HEK293 (cell line): ENCODE data around the gene MRPL14.

Experiments
- CTCF ChIA-PET: fragments of 350-600 bp; formaldehyde crosslinking; extraction: SDS; loops from one replicate; lab custom pipeline; 2021; ENCODE audit warnings: antibody characterized with exemption; lab: Yijun Ruan, JAX
- POLR2A ChIA-PET: fragments of 300-600 bp; formaldehyde crosslinking; extraction: SDS; loops from one replicate; lab custom pipeline; 2020; ENCODE audit warnings: antibody characterized with exemption, inconsistent platforms; lab: Yijun Ruan, JAX
- H3K27ac ChIP-seq: fragments of 200-500 bp; sonication (Bioruptor generic); 2 replicates; pipeline ENCODE4 v1.5.1; 2014; ENCODE audit warnings: low read depth, low read length, control low read depth, inconsistent platforms; ENCODE audit errors: extremely low read depth
- H3K36me3 ChIP-seq, 2 experiments: fragments of 200-500 bp in 1 of 2; sonication (Bioruptor generic) in 1 of 2; 1 replicate in 1 of 2; 2 replicates in 1 of 2; pipeline ENCODE4 v1.5.1; 2014 to 2017; ENCODE audit warnings: inconsistent platforms in 2 of 2, low read length in 2 of 2; ENCODE audit not compliant: control insufficient read depth in 2 of 2, insufficient read depth in 1 of 2
- H3K4me1 ChIP-seq: fragments of 200-500 bp; sonication (Bioruptor generic); 2 replicates; pipeline ENCODE4 v1.5.1; 2014; ENCODE audit warnings: mild to moderate bottlenecking, low read length, inconsistent platforms; ENCODE audit not compliant: control insufficient read depth, insufficient read depth
- H3K4me3 ChIP-seq: 2 replicates; pipeline ENCODE4 v1.5.1; 2011; ENCODE audit warnings: low read depth, mild to moderate bottlenecking, control low read depth, low read length, moderate library complexity
- H3K9me3 ChIP-seq: fragments of 200-500 bp; sonication (Bioruptor generic); 2 replicates; pipeline ENCODE4 v1.5.1; 2014; ENCODE audit warnings: low read depth, low read length, inconsistent platforms; ENCODE audit not compliant: control insufficient read depth, insufficient read depth
- EGR2 ChIP-seq: fragments of 450-650 bp; formaldehyde crosslinking; IDR thresholded peaks from 2 replicates; pipeline ENCODE4 v1.5.1; 2016; ENCODE audit warnings: low read depth, missing biosample characterization, missing genetic modification characterization
- FEZF1 ChIP-seq: fragments of 450-650 bp; formaldehyde crosslinking; IDR thresholded peaks from 2 replicates; pipeline ENCODE4 v1.5.1; 2016; ENCODE audit warnings: missing biosample characterization, missing genetic modification characterization
- GLIS1 ChIP-seq: fragments of 450-650 bp; formaldehyde crosslinking; IDR thresholded peaks from 2 replicates; pipeline ENCODE4 v1.5.1; 2016; ENCODE audit warnings: missing biosample characterization, missing genetic modification characterization
- HOXA7 ChIP-seq: sonication (generic); formaldehyde crosslinking; IDR thresholded peaks from 2 replicates; pipeline ENCODE4 v1.8.1; 2022; ENCODE audit warnings: missing genetic modification reagents, borderline replicate concordance
- KLF10 ChIP-seq: fragments of 450-650 bp; IDR thresholded peaks from 2 replicates; pipeline ENCODE4 v1.5.1; 2018; ENCODE audit warnings: missing biosample characterization, mild to moderate bottlenecking, missing genetic modification characterization
- KLF16 ChIP-seq: fragments of 450-650 bp; formaldehyde crosslinking; IDR thresholded peaks from 2 replicates; pipeline ENCODE4 v1.5.1; 2017; ENCODE audit warnings: missing biosample characterization, missing genetic modification characterization
- KLF8 ChIP-seq: fragments of 450-650 bp; formaldehyde crosslinking; IDR thresholded peaks from 2 replicates; pipeline ENCODE4 v1.5.1; 2016; ENCODE audit warnings: missing biosample characterization, missing genetic modification characterization
- OSR2 ChIP-seq: fragments of 450-650 bp; formaldehyde crosslinking; IDR thresholded peaks from 2 replicates; pipeline ENCODE4 v1.5.1; 2016; ENCODE audit warnings: missing biosample characterization, missing genetic modification characterization
- PRDM10 ChIP-seq: fragments of 450-650 bp; formaldehyde crosslinking; IDR thresholded peaks from 2 replicates; pipeline ENCODE4 v1.5.1; 2016; ENCODE audit warnings: missing biosample characterization, missing genetic modification characterization
- ZIC2 ChIP-seq: fragments of 450-650 bp; formaldehyde crosslinking; IDR thresholded peaks from 2 replicates; pipeline ENCODE4 v1.5.1; 2016; ENCODE audit warnings: missing biosample characterization, missing genetic modification characterization
- ZNF169 ChIP-seq: fragments of 450-650 bp; formaldehyde crosslinking; IDR thresholded peaks from 2 replicates; pipeline ENCODE4 v1.5.1; 2016; ENCODE audit warnings: missing biosample characterization, missing genetic modification characterization
- ZNF292 ChIP-seq: fragments of 450-650 bp; formaldehyde crosslinking; IDR thresholded peaks from 2 replicates; pipeline ENCODE4 v1.5.1; 2016; ENCODE audit warnings: low read depth, missing biosample characterization, missing genetic modification characterization, borderline replicate concordance
- ZNF341 ChIP-seq: fragments of 450-650 bp; formaldehyde crosslinking; IDR thresholded peaks from 2 replicates; pipeline ENCODE4; 2016; ENCODE audit warnings: low read depth, missing biosample characterization, missing genetic modification characterization
- ZNF391 ChIP-seq: fragments of 450-650 bp; formaldehyde crosslinking; IDR thresholded peaks from 2 replicates; pipeline ENCODE4 v1.5.1; 2016; ENCODE audit warnings: low read depth, missing biosample characterization, missing genetic modification characterization, borderline replicate concordance
- ZNF518A ChIP-seq: fragments of 450-650 bp; formaldehyde crosslinking; conservative IDR thresholded peaks from 2 replicates; pipeline ENCODE4 v1.5.1; 2016; ENCODE audit warnings: low read depth, missing biosample characterization, missing genetic modification characterization
- ZNF585B ChIP-seq: fragments of 450-650 bp; formaldehyde crosslinking; IDR thresholded peaks from 2 replicates; pipeline ENCODE4 v1.5.1; 2016; ENCODE audit warnings: missing biosample characterization, missing genetic modification characterization
- ZNF654 ChIP-seq: fragments of 450-650 bp; formaldehyde crosslinking; IDR thresholded peaks from 2 replicates; pipeline ENCODE4 v1.5.1; 2016; ENCODE audit warnings: low read depth, missing biosample characterization, missing genetic modification characterization
- ZNF658 ChIP-seq: fragments of 450-650 bp; formaldehyde crosslinking; IDR thresholded peaks from 2 replicates; pipeline ENCODE4; 2016; ENCODE audit warnings: missing biosample characterization, missing genetic modification characterization
- ZNF664 ChIP-seq: fragments of 450-650 bp; formaldehyde crosslinking; IDR thresholded peaks from 2 replicates; pipeline ENCODE4 v1.5.1; 2016; ENCODE audit warnings: missing biosample characterization, missing genetic modification characterization
- ZNF776 ChIP-seq: fragments of 450-650 bp; formaldehyde crosslinking; IDR thresholded peaks from 2 replicates; pipeline ENCODE4 v1.5.0; 2017; ENCODE audit warnings: missing biosample characterization, missing genetic modification characterization, borderline replicate concordance
- ZNF777 ChIP-seq: fragments of 450-650 bp; formaldehyde crosslinking; IDR thresholded peaks from 2 replicates; pipeline ENCODE4 v1.5.1; 2017; ENCODE audit warnings: missing biosample characterization, missing genetic modification characterization, borderline replicate concordance
- ZNF785 ChIP-seq: fragments of 450-650 bp; formaldehyde crosslinking; IDR thresholded peaks from 2 replicates; pipeline ENCODE4 v1.5.1; 2016; ENCODE audit warnings: missing biosample characterization, missing genetic modification characterization
- ZNF843 ChIP-seq: fragments of 450-650 bp; formaldehyde crosslinking; IDR thresholded peaks from 2 replicates; pipeline ENCODE4 v1.5.1; 2016; ENCODE audit warnings: missing biosample characterization, missing genetic modification characterization
- ZSCAN16 ChIP-seq: fragments of 450-650 bp; formaldehyde crosslinking; IDR thresholded peaks from 2 replicates; pipeline ENCODE4 v1.5.1; 2016; ENCODE audit warnings: missing biosample characterization, missing genetic modification characterization

MRPL14 gene

DNA sequence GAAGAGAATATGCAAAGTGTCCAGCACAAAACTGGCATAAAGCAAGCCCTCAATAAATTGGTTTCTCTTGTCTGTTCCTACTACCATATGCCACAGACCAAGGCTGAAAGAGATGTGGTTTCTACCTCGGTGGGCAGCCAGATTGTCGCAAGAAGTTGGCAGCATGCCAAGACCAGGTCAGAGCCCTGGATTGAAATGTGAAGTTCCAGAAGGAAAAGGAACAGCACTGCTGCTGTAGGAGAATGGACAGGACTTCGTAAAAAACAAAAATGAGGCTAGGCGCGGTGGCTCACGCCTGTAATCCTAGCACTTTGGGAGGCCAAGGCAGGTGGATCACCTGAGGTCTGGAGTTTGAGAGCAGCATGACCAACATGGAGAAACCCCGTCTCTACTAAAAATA lies 22.1 kb downstream of the MRPL14 start (continued):
- TF ChIP-seq KLF10 (tag by site-specific recombination) (peak; percentile 58; the same call in 1 of the 2 replicates), PRDM10 (tag by site-specific recombination) (no peak), ZNF292 (tag by site-specific recombination) (no peak), ZNF776 (tag by site-specific recombination) (peak; percentile 82; the same call in 1 of the 2 replicates)

- no peak for TF ChIP-seq ZNF777 (tag by site-specific recombination)
- no peak for TF ChIP-seq ZSCAN16 (tag by site-specific recombination)
- TF ChIP-seq KLF16 (tag by site-specific recombination): no peak
- no peak for TF ChIP-seq ZNF391 (tag by site-specific recombination)
- no peak for TF ChIP-seq ZNF664 (tag by site-specific recombination)
- TF ChIP-seq ZNF585B (tag by site-specific recombination): no peak
- no peak for TF ChIP-seq KLF8 (tag by site-specific recombination)
- Histone ChIP-seq H3K36me3 (peaks cover 11 to 83% of the 10 kb centered on the region in 2 experiments; a peak in 2 of 3 replicates), H3K4me3 (no peak overlapping the region), H3K27ac (no peak overlapping the region), H3K9me3 (no peaks in the 10 kb centered on the region), H3K4me1 (0 out of 2 replicates have a peak, but pooled peaks cover 4% of the 10 kb centered on the region)
- CTCF ChIA-PET: interaction anchor here (1.0 kb wide), 1 partner anchor 235 kb away, joined by 3 read pairs; no protein-coding TSS in a partner anchor
- POLR2A ChIA-PET: no interaction called here
Observed at GRCh38 chr6:44104481-44105021, 22.7 kb downstream of the MRPL14 start.

DNA sequence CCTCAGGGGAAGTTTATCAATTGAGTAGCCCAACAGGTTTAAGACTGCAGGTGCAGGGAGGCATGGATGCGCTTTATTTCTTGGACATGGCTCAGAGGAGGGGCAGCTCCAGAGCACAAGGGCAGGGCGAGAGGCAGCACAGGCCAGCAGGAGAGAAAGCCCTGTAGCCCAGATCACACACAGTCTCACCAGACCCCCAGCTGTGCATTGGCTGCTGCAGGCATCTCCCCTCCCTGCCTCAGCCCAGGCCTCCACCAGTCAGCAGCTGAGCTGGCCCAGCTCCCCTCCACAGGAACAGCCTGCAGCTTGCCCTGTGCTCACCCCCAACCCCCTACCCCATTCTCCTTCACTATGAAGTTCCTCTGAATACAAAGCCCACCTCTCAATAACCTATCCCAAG lies 24.7 kb downstream of the MRPL14 start:
- POLR2A ChIA-PET: no interaction called here
- 0 out of 2 replicates have a peak, but pooled peaks cover 4% of the 10 kb centered on the region for H3K4me1 ChIP-seq
- no peak overlapping the region for H3K4me3 ChIP-seq
- no peak overlapping the region for H3K27ac ChIP-seq
- H3K36me3 ChIP-seq: peaks cover 20 to 70% of the 10 kb centered on the region in 2 experiments; a peak in 2 of 3 replicates
- no peaks in the 10 kb centered on the region for H3K9me3 ChIP-seq
- CTCF ChIA-PET: interaction anchor here (0.7 to 1.8 kb wide), 5 partner anchors 10 to 132 kb away, joined by 3 to 8 read pairs (median 4); no protein-coding TSS in a partner anchor
- TF ChIP-seq HOXA7 (CRISPR knock-in tag) (no peak), FEZF1 (tag by site-specific recombination) (no peak), ZNF654 (tag by site-specific recombination) (no peak), ZIC2 (peak; percentile 83), ZNF518A (tag by site-specific recombination) (no peak), ZNF658 (tag by site-specific recombination) (no peak), ZNF785 (tag by site-specific recombination) (no peak), EGR2 (tag by site-specific recombination) (no peak), GLIS1 (peak; percentile 85), ZNF843 (no peak), ZNF664 (tag by site-specific recombination) (no peak), ZNF169 (tag by site-specific recombination) (no peak), ZNF341 (peak; percentile 97), OSR2 (tag by site-specific recombination) (no peak)
